B cell (primary cell): Measurements from ENCODE around the gene PLK2. TPM values are rescaled to one million over a fixed set of nuclear protein-coding genes. Genes with fewer than 3 reads are reported as not detected.

Source experiments
- ATAC-seq: fragments of 200-7000 bp; cut with Tn5 transposase; one replicate; pipeline ENCODE4 v1.10.0; 2021; ENCODE audit warnings: low read depth, mild to moderate bottlenecking, moderate number of reproducible peaks, moderate library complexity
- CTCF ChIA-PET: fragments of 350-600 bp; sonication (Branson Sonifier 250); formaldehyde crosslinking; loops from one replicate; lab custom pipeline; 2021; ENCODE audit warnings: antibody characterized with exemption, inconsistent platforms; lab: Charles Lee
- POLR2A ChIA-PET: fragments of 350-600 bp; sonication (Branson Sonifier 250); formaldehyde crosslinking; loops from one replicate; lab custom pipeline; 2021; ENCODE audit warnings: antibody characterized with exemption; lab: Charles Lee
- DNase-seq: peaks from one replicate; pipeline ENCODE4 v3.0.0; 2013
- H2AFZ ChIP-seq: 2 replicates; pipeline ENCODE4 v1.6.1; 2012; ENCODE audit warnings: mild to moderate bottlenecking, low read depth, low read length; ENCODE audit not compliant: insufficient read depth, poor library complexity, severe bottlenecking
- H3K27ac ChIP-seq, 2 donors: 1 replicate in 1 of 2; 2 replicates in 1 of 2; pipeline ENCODE4 v1.5.1; 2012 to 2013; ENCODE audit warnings: low read length in 2 of 2, mild to moderate bottlenecking in 2 of 2, moderate library complexity in 1 of 2
- H3K27me3 ChIP-seq, 4 experiments: fragments of 200-600 bp in 1 of 4; sonication (generic) in 1 of 4; replicated peaks in 1 of 4; 1 replicate in 2 of 4; 2 replicates in 2 of 4; pipeline versions ENCODE4 v1.6.1 to v1.7.0; 2013 to 2016; ENCODE audit warnings: low read length in 3 of 4, mild to moderate bottlenecking in 2 of 4, mixed read lengths in 1 of 4, moderate library complexity in 1 of 4; ENCODE audit not compliant: insufficient read depth in 4 of 4, control insufficient read depth in 3 of 4; ENCODE audit errors: control extremely low read depth in 1 of 4
- H3K36me3 ChIP-seq, 2 experiments: replicated peaks in 1 of 2; 1 replicate in 1 of 2; 2 replicates in 1 of 2; pipeline versions ENCODE4 v1.6.1 to v1.7.1; 2013; ENCODE audit warnings: low read length in 1 of 2; ENCODE audit not compliant: insufficient read depth in 2 of 2, control insufficient read depth in 1 of 2; ENCODE audit errors: control extremely low read depth in 1 of 2, extremely low read depth in 1 of 2
- H3K4me1 ChIP-seq, 2 donors: fragments of 200-600 bp in 1 of 2; sonication (generic) in 1 of 2; 1 replicate in 1 of 2; 2 replicates in 1 of 2; pipeline versions ENCODE4 v1.5.1 to v1.6.1; 2013 to 2017; ENCODE audit warnings: low read length in 2 of 2; ENCODE audit not compliant: control insufficient read depth in 2 of 2, insufficient read depth in 2 of 2
- H3K4me2 ChIP-seq: replicated peaks from 2 replicates; pipeline ENCODE3; 2012; ENCODE audit warnings: mild to moderate bottlenecking, low read depth, low read length; ENCODE audit not compliant: poor library complexity, severe bottlenecking
- H3K4me3 ChIP-seq, 5 experiments: fragments of 200-600 bp in 1 of 5; sonication (generic) in 1 of 5; 1 replicate in 3 of 5; 2 replicates in 2 of 5; pipeline versions ENCODE4 v1.5.1 to v1.7.0; 2011 to 2016; ENCODE audit warnings: low read length in 4 of 5, mild to moderate bottlenecking in 4 of 5, low read depth in 2 of 5, control low read depth in 1 of 5, moderate library complexity in 1 of 5; ENCODE audit not compliant: insufficient read depth in 1 of 5; ENCODE audit errors: control extremely low read depth in 1 of 5, extremely low read depth in 1 of 5
- H3K79me2 ChIP-seq: fragments of 200-600 bp; sonication (generic); one replicate; pipeline ENCODE4 v1.6.0; 2016; ENCODE audit warnings: low read length; ENCODE audit not compliant: control insufficient read depth, insufficient read depth
- H3K9ac ChIP-seq: fragments of 200-600 bp; sonication (generic); 2 replicates; pipeline ENCODE4 v1.6.1; 2017; ENCODE audit warnings: mild to moderate bottlenecking, low read length, moderate library complexity
- H3K9me3 ChIP-seq, 3 donors: one replicate each; pipeline versions ENCODE4 v1.6.1 to v1.7.1; 2013; ENCODE audit warnings: low read length in 2 of 3; ENCODE audit not compliant: control insufficient read depth in 2 of 3, insufficient read depth in 1 of 3; ENCODE audit errors: control extremely low read depth in 1 of 3
- H4K20me1 ChIP-seq: 2 replicates; pipeline ENCODE4 v1.6.0; 2012; ENCODE audit warnings: mild to moderate bottlenecking, low read length; ENCODE audit not compliant: insufficient read depth, control insufficient read depth, poor library complexity, severe bottlenecking
- H3K27ac Mint-ChIP-seq: one replicate; pipeline ENCODE4 v1.8.0; 2021; ENCODE audit warnings: mixed read lengths
- H3K27me3 Mint-ChIP-seq: one replicate; pipeline ENCODE4 v1.8.0; 2021; ENCODE audit warnings: mixed read lengths
- H3K4me1 Mint-ChIP-seq: one replicate; pipeline ENCODE4 v1.8.0; 2021; ENCODE audit warnings: mixed read lengths
- H3K4me3 Mint-ChIP-seq: one replicate; pipeline ENCODE4 v1.8.0; 2021; ENCODE audit warnings: mixed read lengths
- H3K9me3 Mint-ChIP-seq: one replicate; pipeline ENCODE4 v1.8.0; 2022; ENCODE audit warnings: mixed read lengths; ENCODE audit not compliant: insufficient read depth
- CTCF ChIP-seq: fragments of 200-600 bp; IDR thresholded peaks from one replicate; pipeline ENCODE4 v1.8.0; 2022; ENCODE audit warnings: antibody characterized with exemption, mild to moderate bottlenecking
- EZH2 ChIP-seq: IDR thresholded peaks from 2 replicates; pipeline ENCODE4 v1.6.1; 2012; ENCODE audit warnings: borderline replicate concordance, low read depth, mild to moderate bottlenecking, moderate library complexity, low read length; ENCODE audit not compliant: insufficient read depth, poor library complexity, severe bottlenecking
- WGBS: methylation state at CpG from one replicate; pipeline ENCODE4 v1.1.5; 2013; ENCODE audit warnings: missing lambda C conversion rate; ENCODE audit not compliant: insufficient coverage; 5-methylcytosine and 5-hydroxymethylcytosine counted together
- intact Hi-C: fragments of 100-400 bp; cut with micrococcal nuclease; formaldehyde crosslinking; loops from one replicate; pipeline ENCODE4 v1.10.0; 2022
- polyA plus RNA-seq: library from polyadenylated mRNA; depleted of rRNA; stranded (reverse); fragments of >200 nt; gene quantifications from 2 replicates; pipeline ENCODE4 v1.2.3, GENCODE V29; 2012
- total RNA-seq, 2 donors: library from RNA; stranded (reverse); fragments of 120-200 nt in 1 of 2; gene quantifications; 1 replicate in 1 of 2; 2 replicates in 1 of 2; pipeline versions ENCODE4 v1.2.3 to v1.2.4, GENCODE V29; 2013 to 2022

The PLK2 gene
- total and polyA plus RNA-seq, 2 donors (not counting 1 experiment from before 2014, with no cell fraction given), result 32.2 to 47.2 TPM

GRCh38 chr5:58456026-58456425, 3.9 kb downstream of the PLK2 start:
- TF ChIP-seq EZH2 (no peak), CTCF (no peak)
- Histone ChIP-seq H3K9me3 (no peaks in the 10 kb centered on the region), H3K4me1 (peaks cover 9 to 13% of the 10 kb centered on the region in 2 donors), H4K20me1 (no peaks in the 10 kb centered on the region), H3K4me2 (no peak overlapping the region), H2AFZ (no peak overlapping the region), H3K79me2 (no peaks in the 10 kb centered on the region), H3K27me3 (peaks cover 0 to 7% (median 3%) of the 10 kb centered on the region in 4 experiments), H3K27ac (no peak overlapping the region), H3K4me3 (no peak overlapping the region), H3K9ac (no peak overlapping the region), H3K36me3 (peaks cover 0 to 2% of the 10 kb centered on the region in 2 experiments)
- no peak overlapping the region for H3K27ac Mint-ChIP-seq
- intact Hi-C loops, result no loop called here
- no peaks in the 10 kb centered on the region for H3K9me3 Mint-ChIP-seq
- H3K27me3 Mint-ChIP-seq, result peaks cover 9% of the 10 kb centered on the region
- CTCF ChIA-PET, result interaction anchor here (2.4 kb wide), 1 partner anchor 1157 kb away, joined by 9 read pairs; no protein-coding TSS in a partner anchor
- H3K4me1 Mint-ChIP-seq, result peaks cover 10% of the 10 kb centered on the region
- no peak for DNase-seq
- H3K4me3 Mint-ChIP-seq, result no peak overlapping the region
- POLR2A ChIA-PET, result no interaction called here
- ATAC-seq, result no peak
- WGBS, result 100% methylated on average over 1 of the region's 3 CpGs

- Histone ChIP-seq H3K79me2 (no peaks in the 10 kb centered on the region), H3K9me3 (no peaks in the 10 kb centered on the region), H3K4me2 (no peak overlapping the region), H3K9ac (no peak overlapping the region), H3K4me3 (no peak overlapping the region), H3K27ac (no peak overlapping the region), H4K20me1 (no peaks in the 10 kb centered on the region), H3K4me1 (peaks cover 6 to 7% of the 10 kb centered on the region in 2 donors), H3K27me3 (peaks cover 0 to 7% (median 3%) of the 10 kb centered on the region in 4 experiments), H2AFZ (no peak overlapping the region), H3K36me3 (peaks cover 0 to 2% of the 10 kb centered on the region in 2 experiments)
- DNase-seq (no peak), ATAC-seq (no peak)
- WGBS, result 90% methylated on average over 3 of the region's 5 CpGs
- peaks cover 7% of the 10 kb centered on the region for H3K4me1 Mint-ChIP-seq
- no peak for TF ChIP-seq CTCF
- TF ChIP-seq EZH2, result no peak
- no peak overlapping the region for H3K27ac Mint-ChIP-seq
- intact Hi-C loops, result no loop called here
- ChIA-PET CTCF (interaction anchor here (2.4 kb wide), 1 partner anchor 1157 kb away, joined by 9 read pairs; no protein-coding TSS in a partner anchor), POLR2A (no interaction called here)
- H3K4me3 Mint-ChIP-seq, result no peak overlapping the region
- peaks cover 9% of the 10 kb centered on the region for H3K27me3 Mint-ChIP-seq
- H3K9me3 Mint-ChIP-seq, result no peaks in the 10 kb centered on the region
Observed at GRCh38 chr5:58455480-58455879, 4.4 kb downstream of the PLK2 start.
